HEK293 (cell line): ENCODE results near the gene IFT122.

Source experiments
- CTCF ChIA-PET: fragments of 350-600 bp; formaldehyde crosslinking; extraction: SDS; loops from one replicate; lab custom pipeline; 2021; ENCODE audit warnings: antibody characterized with exemption; lab: Yijun Ruan, JAX
- POLR2A ChIA-PET: fragments of 300-600 bp; formaldehyde crosslinking; extraction: SDS; loops from one replicate; lab custom pipeline; 2020; ENCODE audit warnings: antibody characterized with exemption, inconsistent platforms; lab: Yijun Ruan, JAX
- H3K27ac ChIP-seq: fragments of 200-500 bp; sonication (Bioruptor generic); 2 replicates; pipeline ENCODE4 v1.5.1; 2014; ENCODE audit warnings: low read depth, low read length, control low read depth, inconsistent platforms; ENCODE audit errors: extremely low read depth
- H3K36me3 ChIP-seq, 2 experiments: fragments of 200-500 bp in 1 of 2; sonication (Bioruptor generic) in 1 of 2; 1 replicate in 1 of 2; 2 replicates in 1 of 2; pipeline ENCODE4 v1.5.1; 2014 to 2017; ENCODE audit warnings: inconsistent platforms in 2 of 2, low read length in 2 of 2; ENCODE audit not compliant: control insufficient read depth in 2 of 2, insufficient read depth in 1 of 2
- H3K4me1 ChIP-seq: fragments of 200-500 bp; sonication (Bioruptor generic); 2 replicates; pipeline ENCODE4 v1.5.1; 2014; ENCODE audit warnings: mild to moderate bottlenecking, low read length, inconsistent platforms; ENCODE audit not compliant: control insufficient read depth, insufficient read depth
- H3K4me3 ChIP-seq: 2 replicates; pipeline ENCODE4 v1.5.1; 2011; ENCODE audit warnings: low read depth, mild to moderate bottlenecking, control low read depth, low read length, moderate library complexity
- H3K9me3 ChIP-seq: fragments of 200-500 bp; sonication (Bioruptor generic); 2 replicates; pipeline ENCODE4 v1.5.1; 2014; ENCODE audit warnings: low read depth, low read length, inconsistent platforms; ENCODE audit not compliant: control insufficient read depth, insufficient read depth
- SALL2 ChIP-seq: fragments of 450-650 bp; formaldehyde crosslinking; IDR thresholded peaks from 2 replicates; pipeline ENCODE4 v1.5.0; 2017; ENCODE audit warnings: missing biosample characterization, mild to moderate bottlenecking, missing genetic modification characterization, borderline replicate concordance
- ZBTB20 ChIP-seq: fragments of 450-650 bp; formaldehyde crosslinking; IDR thresholded peaks from 2 replicates; pipeline ENCODE4 v1.5.1; 2016; ENCODE audit warnings: missing biosample characterization, missing genetic modification characterization
- ZBTB21 ChIP-seq: fragments of 450-650 bp; formaldehyde crosslinking; IDR thresholded peaks from 2 replicates; pipeline ENCODE4 v1.5.1; 2017; ENCODE audit warnings: missing biosample characterization, missing genetic modification characterization
- ZBTB7A ChIP-seq: fragments of 450-650 bp; formaldehyde crosslinking; IDR thresholded peaks from 2 replicates; pipeline ENCODE4 v1.5.1; 2016; ENCODE audit warnings: low read depth, missing biosample characterization, missing genetic modification characterization
- ZEB2 ChIP-seq: fragments of 450-650 bp; formaldehyde crosslinking; IDR thresholded peaks from 2 replicates; pipeline ENCODE4 v1.5.1; 2016; ENCODE audit warnings: missing biosample characterization, missing genetic modification characterization
- ZFP41 ChIP-seq: fragments of 450-650 bp; formaldehyde crosslinking; IDR thresholded peaks from 2 replicates; pipeline ENCODE4 v1.5.1; 2016; ENCODE audit warnings: missing biosample characterization, missing genetic modification characterization, borderline replicate concordance
- ZIC2 ChIP-seq: fragments of 450-650 bp; formaldehyde crosslinking; IDR thresholded peaks from 2 replicates; pipeline ENCODE4 v1.5.1; 2016; ENCODE audit warnings: missing biosample characterization, missing genetic modification characterization
- ZNF10 ChIP-seq: fragments of 450-650 bp; formaldehyde crosslinking; IDR thresholded peaks from 2 replicates; pipeline ENCODE4 v1.5.1; 2017; ENCODE audit warnings: missing biosample characterization, missing genetic modification characterization
- ZNF174 ChIP-seq: fragments of 450-650 bp; formaldehyde crosslinking; IDR thresholded peaks from 2 replicates; pipeline ENCODE4 v1.5.0; 2017; ENCODE audit warnings: missing biosample characterization, mild to moderate bottlenecking, missing genetic modification characterization
- ZNF341 ChIP-seq: fragments of 450-650 bp; formaldehyde crosslinking; IDR thresholded peaks from 2 replicates; pipeline ENCODE4; 2016; ENCODE audit warnings: low read depth, missing biosample characterization, missing genetic modification characterization
- ZNF426 ChIP-seq: fragments of 450-650 bp; formaldehyde crosslinking; IDR thresholded peaks from 2 replicates; pipeline ENCODE4 v1.5.1; 2017; ENCODE audit warnings: missing biosample characterization, missing genetic modification characterization, mild to moderate bottlenecking, inconsistent platforms, moderate library complexity
- ZNF510 ChIP-seq: fragments of 450-650 bp; formaldehyde crosslinking; IDR thresholded peaks from 2 replicates; pipeline ENCODE4 v1.5.1; 2018; ENCODE audit warnings: mild to moderate bottlenecking, missing genetic modification characterization, missing biosample characterization; ENCODE audit not compliant: insufficient replicate concordance
- ZNF530 ChIP-seq: fragments of 450-650 bp; formaldehyde crosslinking; IDR thresholded peaks from 2 replicates; pipeline ENCODE4 v1.5.1; 2016; ENCODE audit warnings: low read depth, missing biosample characterization, missing genetic modification characterization
- ZNF626 ChIP-seq: fragments of 450-650 bp; sonication (Bioruptor Pico); formaldehyde crosslinking; IDR thresholded peaks from 2 replicates; pipeline ENCODE4 v1.5.1; 2018; ENCODE audit warnings: missing biosample characterization, missing genetic modification characterization, inconsistent platforms
- ZNF654 ChIP-seq: fragments of 450-650 bp; formaldehyde crosslinking; IDR thresholded peaks from 2 replicates; pipeline ENCODE4 v1.5.1; 2016; ENCODE audit warnings: low read depth, missing biosample characterization, missing genetic modification characterization
- ZNF701 ChIP-seq: fragments of 450-650 bp; formaldehyde crosslinking; IDR thresholded peaks from 2 replicates; pipeline ENCODE4 v1.5.1; 2016; ENCODE audit warnings: missing biosample characterization, missing genetic modification characterization
- ZNF843 ChIP-seq: fragments of 450-650 bp; formaldehyde crosslinking; IDR thresholded peaks from 2 replicates; pipeline ENCODE4 v1.5.1; 2016; ENCODE audit warnings: missing biosample characterization, missing genetic modification characterization
- TF ChIP-seq, protein P1 (sequence below): fragments of 450-650 bp; formaldehyde crosslinking; IDR thresholded peaks from 2 replicates; pipeline ENCODE4 v1.5.1; 2017; ENCODE audit warnings: missing biosample characterization, missing genetic modification characterization
- TF ChIP-seq, protein P2 (sequence below): fragments of 450-650 bp; formaldehyde crosslinking; IDR thresholded peaks from 2 replicates; pipeline ENCODE4 v1.5.1; 2016; ENCODE audit warnings: missing biosample characterization, missing genetic modification characterization
- TF ChIP-seq, protein P3 (sequence below): fragments of 450-650 bp; formaldehyde crosslinking; IDR thresholded peaks from 2 replicates; pipeline ENCODE4 v1.5.1; 2016; ENCODE audit warnings: missing biosample characterization, missing genetic modification characterization
- TF ChIP-seq, protein P4 (sequence below): fragments of 450-650 bp; formaldehyde crosslinking; IDR thresholded peaks from 2 replicates; pipeline ENCODE4 v1.5.1; 2017; ENCODE audit warnings: missing biosample characterization, mild to moderate bottlenecking, missing genetic modification characterization, moderate library complexity
- TF ChIP-seq, protein P5 (sequence below): fragments of 450-650 bp; formaldehyde crosslinking; IDR thresholded peaks from 2 replicates; pipeline ENCODE4 v1.5.0; 2017; ENCODE audit warnings: missing biosample characterization, missing genetic modification characterization, borderline replicate concordance

IFT122 gene

DNA sequence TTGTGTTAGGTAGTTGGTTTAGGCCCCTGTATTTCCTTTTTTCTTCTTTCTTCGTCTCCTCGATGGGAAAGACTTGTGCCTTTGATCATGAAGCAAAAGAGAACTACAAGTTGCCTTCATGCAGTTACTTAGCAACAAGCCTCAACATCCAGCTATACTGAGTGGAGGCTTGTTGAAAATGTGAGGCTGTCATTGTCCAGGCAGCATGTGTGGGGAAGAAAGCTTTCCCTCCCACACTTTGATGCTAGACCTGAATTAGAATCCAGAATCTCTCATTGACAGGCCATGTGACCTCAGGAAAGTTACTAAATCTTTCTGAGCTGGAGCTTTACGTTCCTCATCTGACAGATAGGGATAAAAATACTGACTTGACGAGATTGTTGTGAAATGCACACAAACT is 23.7 kb downstream of the IFT122 start (continued):
- TF ChIP-seq, protein P1, sequence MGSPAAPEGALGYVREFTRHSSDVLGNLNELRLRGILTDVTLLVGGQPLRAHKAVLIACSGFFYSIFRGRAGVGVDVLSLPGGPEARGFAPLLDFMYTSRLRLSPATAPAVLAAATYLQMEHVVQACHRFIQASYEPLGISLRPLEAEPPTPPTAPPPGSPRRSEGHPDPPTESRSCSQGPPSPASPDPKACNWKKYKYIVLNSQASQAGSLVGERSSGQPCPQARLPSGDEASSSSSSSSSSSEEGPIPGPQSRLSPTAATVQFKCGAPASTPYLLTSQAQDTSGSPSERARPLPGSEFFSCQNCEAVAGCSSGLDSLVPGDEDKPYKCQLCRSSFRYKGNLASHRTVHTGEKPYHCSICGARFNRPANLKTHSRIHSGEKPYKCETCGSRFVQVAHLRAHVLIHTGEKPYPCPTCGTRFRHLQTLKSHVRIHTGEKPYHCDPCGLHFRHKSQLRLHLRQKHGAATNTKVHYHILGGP (tag by site-specific recombination), result no peak
- TF ChIP-seq SALL2 (no peak), ZNF843 (tag by site-specific recombination) (no peak), ZNF626 (no peak), ZNF426 (tag by site-specific recombination) (no peak)

DNA sequence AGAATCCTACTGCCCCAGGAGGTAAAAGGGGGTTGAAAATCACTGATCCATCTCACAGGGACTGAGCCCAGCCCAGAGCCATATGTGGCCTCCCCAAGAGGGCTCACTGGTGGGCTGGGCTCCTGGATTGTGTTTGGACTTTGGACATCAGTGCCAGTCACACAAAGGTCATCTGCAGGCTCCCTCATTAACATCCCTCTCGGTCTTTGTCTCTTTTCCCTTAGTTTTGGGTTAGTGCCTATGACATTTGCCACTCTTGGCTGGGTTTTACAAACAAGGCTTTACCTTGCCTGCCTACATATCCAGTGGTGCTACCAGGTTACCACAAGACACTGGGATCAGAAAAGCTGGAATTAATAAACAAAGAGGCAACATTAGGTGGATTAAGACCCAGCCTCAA is 27.9 kb downstream of the IFT122 start:
- peaks cover 0 to 29% of the 10 kb centered on the region in 2 experiments; a peak in 2 of 3 replicates for H3K36me3 ChIP-seq
- TF ChIP-seq ZNF10 (tag by site-specific recombination), result no peak
- TF ChIP-seq SALL2, result no peak
- no peak for TF ChIP-seq ZFP41 (tag by site-specific recombination)
- no peak for TF ChIP-seq ZIC2 (tag by site-specific recombination)
- no peak for TF ChIP-seq ZBTB20
- no peak for TF ChIP-seq ZNF701 (tag by site-specific recombination)
- TF ChIP-seq, protein P2, sequence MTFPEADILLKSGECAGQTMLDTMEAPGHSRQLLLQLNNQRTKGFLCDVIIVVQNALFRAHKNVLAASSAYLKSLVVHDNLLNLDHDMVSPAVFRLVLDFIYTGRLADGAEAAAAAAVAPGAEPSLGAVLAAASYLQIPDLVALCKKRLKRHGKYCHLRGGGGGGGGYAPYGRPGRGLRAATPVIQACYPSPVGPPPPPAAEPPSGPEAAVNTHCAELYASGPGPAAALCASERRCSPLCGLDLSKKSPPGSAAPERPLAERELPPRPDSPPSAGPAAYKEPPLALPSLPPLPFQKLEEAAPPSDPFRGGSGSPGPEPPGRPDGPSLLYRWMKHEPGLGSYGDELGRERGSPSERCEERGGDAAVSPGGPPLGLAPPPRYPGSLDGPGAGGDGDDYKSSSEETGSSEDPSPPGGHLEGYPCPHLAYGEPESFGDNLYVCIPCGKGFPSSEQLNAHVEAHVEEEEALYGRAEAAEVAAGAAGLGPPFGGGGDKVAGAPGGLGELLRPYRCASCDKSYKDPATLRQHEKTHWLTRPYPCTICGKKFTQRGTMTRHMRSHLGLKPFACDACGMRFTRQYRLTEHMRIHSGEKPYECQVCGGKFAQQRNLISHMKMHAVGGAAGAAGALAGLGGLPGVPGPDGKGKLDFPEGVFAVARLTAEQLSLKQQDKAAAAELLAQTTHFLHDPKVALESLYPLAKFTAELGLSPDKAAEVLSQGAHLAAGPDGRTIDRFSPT, result no peak
- no peak overlapping the region for H3K4me3 ChIP-seq
- H3K9me3 ChIP-seq, result no peaks in the 10 kb centered on the region
- H3K27ac ChIP-seq, result no peak overlapping the region
- POLR2A ChIA-PET, result no interaction called here
- H3K4me1 ChIP-seq, result no peaks in the 10 kb centered on the region
- CTCF ChIA-PET, result no interaction called here

DNA sequence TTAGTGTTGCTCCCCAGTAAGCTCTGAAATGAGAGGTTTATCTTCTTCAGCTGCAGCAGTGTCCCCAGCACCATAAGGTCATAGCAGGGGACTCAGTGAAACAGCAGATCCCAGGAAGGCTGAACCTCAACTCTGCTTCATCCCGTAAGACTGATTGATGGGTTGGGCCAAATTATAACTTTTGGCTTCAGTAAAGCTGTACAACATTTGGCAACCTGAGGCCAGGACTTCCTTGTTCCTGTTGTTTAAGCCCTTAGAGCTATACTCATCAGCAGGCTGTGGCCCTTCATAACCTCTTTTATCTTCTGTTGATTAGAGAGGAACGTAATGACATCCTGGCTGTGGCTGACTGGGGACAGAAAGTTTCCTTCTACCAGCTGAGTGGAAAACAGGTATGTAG is 29.0 kb downstream of the IFT122 start:
- H3K4me1 ChIP-seq, result no peaks in the 10 kb centered on the region
- CTCF ChIA-PET, result no interaction called here
- POLR2A ChIA-PET, result no interaction called here
- TF ChIP-seq ZNF510 (tag by site-specific recombination), result no peak
- no peak for TF ChIP-seq ZNF341 (tag by site-specific recombination)
- no peak for TF ChIP-seq ZEB2 (tag by site-specific recombination)
- TF ChIP-seq, protein P3, sequence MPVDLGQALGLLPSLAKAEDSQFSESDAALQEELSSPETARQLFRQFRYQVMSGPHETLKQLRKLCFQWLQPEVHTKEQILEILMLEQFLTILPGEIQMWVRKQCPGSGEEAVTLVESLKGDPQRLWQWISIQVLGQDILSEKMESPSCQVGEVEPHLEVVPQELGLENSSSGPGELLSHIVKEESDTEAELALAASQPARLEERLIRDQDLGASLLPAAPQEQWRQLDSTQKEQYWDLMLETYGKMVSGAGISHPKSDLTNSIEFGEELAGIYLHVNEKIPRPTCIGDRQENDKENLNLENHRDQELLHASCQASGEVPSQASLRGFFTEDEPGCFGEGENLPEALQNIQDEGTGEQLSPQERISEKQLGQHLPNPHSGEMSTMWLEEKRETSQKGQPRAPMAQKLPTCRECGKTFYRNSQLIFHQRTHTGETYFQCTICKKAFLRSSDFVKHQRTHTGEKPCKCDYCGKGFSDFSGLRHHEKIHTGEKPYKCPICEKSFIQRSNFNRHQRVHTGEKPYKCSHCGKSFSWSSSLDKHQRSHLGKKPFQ, result no peak
- no peak for TF ChIP-seq ZNF174 (tag by site-specific recombination)
- TF ChIP-seq ZNF530 (tag by site-specific recombination), result no peak
- no peak for TF ChIP-seq ZNF654
- no peak for TF ChIP-seq ZBTB20
- no peak for TF ChIP-seq ZBTB21 (tag by site-specific recombination)
- TF ChIP-seq ZFP41 (tag by site-specific recombination), result no peak
- no peak for TF ChIP-seq ZBTB7A (tag by site-specific recombination)
- TF ChIP-seq, protein P4, sequence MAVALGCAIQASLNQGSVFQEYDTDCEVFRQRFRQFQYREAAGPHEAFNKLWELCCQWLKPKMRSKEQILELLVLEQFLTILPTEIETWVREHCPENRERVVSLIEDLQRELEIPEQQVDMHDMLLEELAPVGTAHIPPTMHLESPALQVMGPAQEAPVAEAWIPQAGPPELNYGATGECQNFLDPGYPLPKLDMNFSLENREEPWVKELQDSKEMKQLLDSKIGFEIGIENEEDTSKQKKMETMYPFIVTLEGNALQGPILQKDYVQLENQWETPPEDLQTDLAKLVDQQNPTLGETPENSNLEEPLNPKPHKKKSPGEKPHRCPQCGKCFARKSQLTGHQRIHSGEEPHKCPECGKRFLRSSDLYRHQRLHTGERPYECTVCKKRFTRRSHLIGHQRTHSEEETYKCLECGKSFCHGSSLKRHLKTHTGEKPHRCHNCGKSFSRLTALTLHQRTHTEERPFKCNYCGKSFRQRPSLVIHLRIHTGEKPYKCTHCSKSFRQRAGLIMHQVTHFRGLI, result no peak
- TF ChIP-seq, protein P5, sequence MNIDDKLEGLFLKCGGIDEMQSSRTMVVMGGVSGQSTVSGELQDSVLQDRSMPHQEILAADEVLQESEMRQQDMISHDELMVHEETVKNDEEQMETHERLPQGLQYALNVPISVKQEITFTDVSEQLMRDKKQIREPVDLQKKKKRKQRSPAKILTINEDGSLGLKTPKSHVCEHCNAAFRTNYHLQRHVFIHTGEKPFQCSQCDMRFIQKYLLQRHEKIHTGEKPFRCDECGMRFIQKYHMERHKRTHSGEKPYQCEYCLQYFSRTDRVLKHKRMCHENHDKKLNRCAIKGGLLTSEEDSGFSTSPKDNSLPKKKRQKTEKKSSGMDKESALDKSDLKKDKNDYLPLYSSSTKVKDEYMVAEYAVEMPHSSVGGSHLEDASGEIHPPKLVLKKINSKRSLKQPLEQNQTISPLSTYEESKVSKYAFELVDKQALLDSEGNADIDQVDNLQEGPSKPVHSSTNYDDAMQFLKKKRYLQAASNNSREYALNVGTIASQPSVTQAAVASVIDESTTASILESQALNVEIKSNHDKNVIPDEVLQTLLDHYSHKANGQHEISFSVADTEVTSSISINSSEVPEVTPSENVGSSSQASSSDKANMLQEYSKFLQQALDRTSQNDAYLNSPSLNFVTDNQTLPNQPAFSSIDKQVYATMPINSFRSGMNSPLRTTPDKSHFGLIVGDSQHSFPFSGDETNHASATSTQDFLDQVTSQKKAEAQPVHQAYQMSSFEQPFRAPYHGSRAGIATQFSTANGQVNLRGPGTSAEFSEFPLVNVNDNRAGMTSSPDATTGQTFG (tag by site-specific recombination), result no peak
- H3K4me3 ChIP-seq, result no peak overlapping the region
- peaks cover 0 to 22% of the 10 kb centered on the region in 2 experiments; a peak in 2 of 3 replicates for H3K36me3 ChIP-seq
- H3K9me3 ChIP-seq, result no peaks in the 10 kb centered on the region
- no peak overlapping the region for H3K27ac ChIP-seq
